Measurements from ENCODE around the gene DLX3.
A peak's percentile ranks its signal among the peaks of the same experiment; 100 is the strongest.

DLX3 gene

DNA sequence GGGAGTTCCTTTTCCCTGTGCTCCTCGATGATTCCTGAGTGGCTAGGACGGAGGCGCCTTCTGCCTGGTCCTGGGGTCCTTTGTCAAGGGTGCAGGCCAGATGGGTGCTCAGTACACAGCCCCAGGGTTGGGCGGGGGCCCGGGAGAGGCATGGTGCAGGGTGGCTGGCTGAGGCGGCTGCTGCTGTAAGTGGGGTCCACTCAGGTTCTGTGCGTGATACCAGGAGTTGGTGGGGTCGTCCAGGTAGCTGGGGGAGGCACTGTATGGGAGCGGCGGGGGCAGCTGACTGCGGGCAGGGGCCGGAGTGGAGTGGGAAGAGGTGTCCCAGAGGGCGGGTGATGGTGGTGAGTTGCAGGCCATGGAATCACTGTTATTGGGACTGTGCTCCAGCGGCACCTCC, 3.6 kb downstream of the DLX3 start:
- no peak for DNase-seq

DNA sequence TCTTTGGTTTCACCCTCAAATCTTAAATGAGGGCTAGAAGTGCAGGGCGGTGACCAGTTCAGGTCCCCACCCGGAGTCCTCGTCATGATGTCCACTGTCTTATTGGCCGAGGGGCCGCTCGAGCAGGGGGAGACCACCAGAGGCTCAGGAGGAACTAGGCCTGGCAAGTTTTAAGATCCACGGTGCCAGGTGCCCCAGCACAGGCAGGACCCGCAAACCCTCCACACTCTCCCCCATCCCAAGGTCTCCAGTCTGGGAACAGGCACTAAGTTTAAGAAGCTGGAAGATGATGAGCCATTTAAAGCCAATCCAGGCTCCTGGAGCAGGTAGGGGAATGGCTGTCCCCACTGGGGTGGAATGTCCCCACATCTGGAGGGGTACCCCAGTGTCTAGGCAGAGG, 4.1 kb downstream of the DLX3 start:
- no peak for DNase-seq

DNA sequence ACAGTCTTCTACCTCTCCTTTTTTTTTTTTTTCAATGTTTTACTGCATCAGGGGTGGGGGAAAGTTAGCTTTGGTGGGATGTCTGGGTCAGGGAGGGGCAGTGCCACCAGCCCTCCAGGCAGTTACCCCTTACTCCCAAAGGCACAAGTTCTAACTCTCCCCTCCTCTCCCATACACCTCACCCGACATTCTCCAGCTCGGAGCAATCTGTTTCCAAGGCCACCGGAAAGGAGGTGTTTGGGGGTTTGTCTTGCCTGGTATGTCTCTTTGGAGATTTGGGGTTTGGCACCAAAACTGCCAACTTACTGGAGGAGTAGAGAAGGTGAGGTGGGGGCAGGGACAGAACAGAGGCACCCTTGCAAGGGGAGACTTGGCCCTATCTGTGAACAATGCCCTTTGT, 4.7 kb downstream of the DLX3 start:
- no peak for DNase-seq

DNA sequence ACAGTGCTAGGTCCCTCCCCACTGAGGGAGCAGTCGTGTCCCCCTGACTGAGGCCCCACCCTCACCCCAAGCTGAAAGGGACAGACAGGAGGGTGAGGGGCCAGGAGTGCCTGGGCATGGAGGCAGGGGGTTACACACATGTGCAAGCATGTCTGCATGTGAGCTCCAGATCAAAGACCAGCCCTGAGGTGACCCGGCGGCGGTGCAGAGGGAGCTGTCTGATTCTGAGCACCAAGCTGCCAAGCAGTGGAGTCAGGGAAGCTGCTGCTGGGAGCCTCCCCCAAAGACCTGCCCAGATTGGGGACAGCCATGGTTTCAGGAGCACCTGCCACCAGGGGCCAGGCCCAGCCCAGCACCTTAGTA, 5.5 kb downstream of the DLX3 start:
- DNase-seq: no peak

DNA sequence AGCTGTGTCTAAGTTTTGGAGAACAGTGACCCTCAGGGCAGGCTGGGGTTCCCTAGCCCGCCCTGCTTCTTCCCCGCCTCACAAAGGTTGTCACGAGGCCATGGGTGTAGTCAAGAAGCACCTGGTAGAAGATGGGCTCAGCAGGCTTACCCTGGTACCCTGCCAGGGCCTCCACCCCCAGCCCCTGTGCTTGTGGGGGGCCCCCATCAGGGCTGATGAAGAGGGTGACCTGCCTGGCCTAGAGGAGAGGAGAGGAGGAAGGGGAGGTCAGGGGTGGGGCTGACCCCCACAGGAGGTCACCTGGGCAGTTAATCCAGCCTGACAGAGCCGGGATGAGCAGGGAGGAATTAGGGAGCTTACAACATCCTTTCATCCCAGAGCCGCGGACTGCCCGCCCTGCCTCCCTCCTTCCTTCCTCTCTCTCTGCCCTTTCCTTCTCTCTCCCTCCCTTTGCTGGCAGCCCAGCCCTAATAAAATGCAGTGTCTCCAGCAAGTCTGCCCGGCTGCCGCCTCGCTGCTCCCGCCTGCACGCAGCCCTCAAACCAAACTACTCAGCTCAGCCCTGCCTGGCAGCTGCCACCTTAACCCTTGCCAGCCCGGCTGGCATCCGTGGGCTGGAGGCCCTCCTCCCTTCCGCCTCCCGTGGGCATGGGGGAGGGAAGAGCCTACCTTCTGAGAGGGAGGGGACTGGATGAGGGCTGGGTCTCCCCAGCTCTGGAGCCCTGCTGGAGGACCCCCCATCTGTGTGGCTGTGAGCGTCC, 7.2 kb downstream of the DLX3 start:
- peak; percentile 33 for DNase-seq

DNA sequence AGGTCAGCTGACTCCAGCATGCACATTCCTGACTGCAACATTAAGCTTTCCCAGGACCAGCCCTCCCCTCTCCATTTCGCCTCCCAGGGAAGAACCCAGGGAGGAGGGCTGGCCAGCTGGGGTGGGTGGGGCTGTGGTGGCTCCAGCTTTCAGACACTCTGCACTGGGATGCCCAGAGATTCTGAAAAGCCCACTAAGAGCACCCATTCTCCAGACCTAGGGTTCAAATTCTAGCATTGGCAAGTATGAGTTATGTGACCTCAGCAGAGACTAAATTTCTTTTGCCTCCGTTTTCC, 7.8 kb downstream of the DLX3 start:
- DNase-seq: no peak

DNA sequence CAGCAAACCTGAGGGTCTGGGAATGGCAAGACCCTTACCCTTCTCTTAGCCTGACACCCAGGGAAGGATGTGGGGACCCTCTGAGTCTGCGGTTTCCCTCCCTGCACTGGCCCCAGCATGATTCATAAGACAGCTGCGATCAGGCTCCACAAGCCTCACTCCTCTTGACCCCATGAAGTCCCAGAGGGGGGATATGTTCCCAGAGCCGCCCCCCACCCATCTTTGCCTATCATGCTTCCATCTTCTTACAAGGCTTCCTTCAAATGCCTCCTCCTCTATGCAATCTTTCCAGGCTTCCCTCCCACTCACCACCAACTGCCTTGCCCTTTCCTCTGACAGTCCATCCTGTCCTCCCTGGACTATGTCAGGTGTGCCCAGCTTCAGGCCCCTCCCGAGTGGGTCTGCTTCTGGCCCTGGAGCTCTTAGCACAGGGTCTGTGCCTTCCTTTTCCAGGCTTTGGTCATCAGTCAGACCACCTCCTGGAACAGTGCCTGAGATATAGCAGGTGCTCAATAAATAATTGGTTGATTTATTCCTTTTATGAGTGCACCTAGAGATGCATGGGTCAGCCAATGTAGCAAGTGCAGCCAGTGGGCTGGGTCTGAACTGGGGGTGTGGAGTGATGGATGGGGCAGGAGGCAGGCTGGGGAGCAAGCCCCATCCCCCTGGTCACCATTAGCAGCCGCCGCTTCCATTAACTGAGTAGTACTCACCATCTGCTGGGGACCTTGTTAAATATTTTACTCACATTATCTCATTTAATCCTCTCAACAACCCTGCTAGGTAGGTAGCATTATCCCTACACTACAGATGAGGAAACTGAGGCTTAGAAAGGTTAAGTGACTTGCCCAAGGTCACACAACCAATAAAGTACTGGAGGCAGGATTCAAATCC, 8.4 kb downstream of the DLX3 start:
- DNase-seq: no peak

DNA sequence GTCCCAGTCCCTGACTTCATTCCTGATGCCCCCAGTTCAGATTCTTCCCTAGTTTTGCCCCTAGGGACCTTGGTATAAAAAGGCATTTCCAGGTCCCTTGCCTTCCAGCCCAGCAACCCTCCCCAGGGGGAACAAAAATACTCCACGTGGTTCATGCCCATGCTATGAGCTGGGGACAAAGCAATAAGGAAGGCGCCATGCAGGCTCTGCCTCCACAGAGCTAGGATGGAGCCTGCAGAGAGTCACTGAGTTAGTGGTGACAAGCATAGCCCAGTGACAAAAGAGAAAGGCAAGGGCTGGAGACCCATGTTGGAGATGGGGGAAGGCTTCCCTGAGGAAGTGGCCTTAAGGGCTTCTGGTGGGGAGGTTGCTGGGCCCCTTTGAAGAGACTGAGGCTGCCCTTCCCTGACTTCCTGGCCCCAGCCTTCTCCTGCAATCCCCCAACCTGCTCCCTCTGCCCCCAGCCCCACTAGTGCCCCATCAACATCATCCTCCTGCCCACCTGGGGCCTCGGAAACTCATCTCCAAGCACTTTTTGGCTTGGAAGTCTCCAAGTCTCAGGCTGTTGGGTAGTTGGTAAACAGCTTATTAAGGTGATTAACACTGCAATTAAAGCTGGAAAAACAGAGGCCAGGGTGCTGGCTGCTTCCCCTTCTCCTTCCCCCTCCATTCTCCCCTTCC, 9.6 kb downstream of the DLX3 start:
- DNase-seq: peak; percentile 1

DNA sequence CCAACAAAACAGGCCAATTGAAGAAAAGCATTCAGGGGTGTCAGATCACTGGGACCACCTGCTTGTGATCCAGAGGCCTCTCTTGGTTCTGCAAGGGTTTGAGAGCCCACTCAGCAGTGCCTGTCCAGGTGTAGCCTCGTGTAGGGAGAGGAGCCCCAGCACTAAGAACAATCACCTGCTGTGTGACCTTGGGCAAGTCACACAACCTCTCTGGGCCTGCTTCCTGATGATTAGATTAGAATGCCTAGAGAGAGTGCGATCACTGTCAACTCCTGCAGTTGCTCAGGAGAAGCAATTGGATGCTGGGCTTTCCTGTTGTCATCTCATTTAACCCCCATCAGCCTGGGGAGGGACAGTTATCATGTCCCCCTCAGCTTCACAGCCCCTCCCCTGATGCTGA, 10.2 kb downstream of the DLX3 start:
- no peak for DNase-seq

DNA sequence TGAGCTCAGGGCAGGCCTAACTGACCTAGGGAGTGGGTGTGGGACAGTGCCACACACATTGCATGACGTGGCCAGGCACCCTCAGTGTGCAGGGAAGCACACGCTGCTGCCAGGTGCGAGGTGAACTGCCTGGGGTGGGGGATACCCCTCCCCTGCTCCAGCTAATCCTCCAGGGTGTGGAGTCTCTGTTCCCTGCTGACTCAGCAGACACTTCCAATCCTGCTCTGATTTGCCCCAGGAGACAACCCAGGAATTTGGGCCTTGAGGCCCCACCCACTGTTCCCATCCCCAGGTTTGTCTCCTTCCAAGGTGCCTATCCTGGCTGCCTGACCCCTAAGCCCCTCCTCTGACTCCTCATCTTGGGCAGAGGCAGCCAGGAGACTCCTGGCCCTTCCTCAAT, 10.7 kb downstream of the DLX3 start:
- no peak for DNase-seq

DNA sequence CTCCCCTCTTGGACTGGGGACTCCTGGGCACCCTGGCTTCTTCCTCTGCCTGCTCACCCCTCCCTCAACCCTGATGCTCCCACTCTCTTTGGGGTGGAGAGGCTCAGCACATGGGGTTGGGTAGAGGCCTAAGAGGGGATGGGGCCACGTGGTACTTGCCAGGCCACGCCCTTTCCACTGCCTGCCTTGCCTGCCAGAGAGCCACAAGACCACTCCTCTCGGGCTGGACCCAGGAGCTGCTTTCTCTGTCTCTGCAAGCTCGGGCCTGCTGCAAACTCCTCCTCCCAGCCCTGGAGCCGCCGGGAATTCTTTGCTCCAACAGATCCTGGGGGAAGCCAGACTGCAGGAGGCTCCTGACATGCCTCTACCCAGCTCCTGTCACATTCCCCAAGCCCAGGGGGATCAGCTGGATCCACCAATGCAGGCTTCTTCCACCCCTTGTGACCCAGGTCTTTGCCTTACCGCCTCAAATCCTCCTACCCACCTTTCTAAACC, 14.3 kb downstream of the DLX3 start:
- DNase-seq: no peak

DNA sequence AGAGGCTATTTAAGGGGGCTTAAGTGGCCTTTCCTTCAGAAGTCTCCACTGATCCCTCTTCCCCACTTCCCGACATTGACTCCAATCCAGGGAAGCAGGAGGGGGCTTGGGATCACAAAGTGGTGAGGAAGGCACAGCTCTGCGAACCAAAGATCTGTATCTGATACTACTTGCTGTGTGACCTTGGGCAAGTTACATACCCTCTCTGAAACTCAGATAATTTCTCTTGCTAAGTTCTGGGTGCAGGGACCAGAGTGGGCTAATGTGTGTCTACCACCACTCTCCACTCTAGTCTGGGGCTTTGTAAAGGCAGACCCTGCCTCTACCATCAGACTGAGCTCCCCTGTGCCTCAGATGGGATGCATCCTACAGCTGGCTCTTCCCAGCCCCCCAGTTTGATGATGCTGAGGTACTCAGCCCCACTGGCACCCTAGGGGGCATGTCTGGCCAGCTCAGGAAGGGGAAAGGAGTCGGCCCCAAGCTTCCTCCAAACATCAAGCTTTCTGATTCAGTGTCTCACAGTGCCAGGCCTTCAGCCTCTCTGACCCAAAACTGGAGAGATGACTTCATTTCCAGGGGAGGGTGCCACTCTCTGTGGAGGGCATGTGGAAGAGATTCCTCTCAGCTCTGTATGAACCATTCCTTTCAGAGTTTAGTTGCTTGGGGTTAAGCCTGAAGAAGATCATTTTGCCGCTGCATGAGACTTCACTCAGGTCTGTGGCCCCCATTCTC, 15.1 kb downstream of the DLX3 start:
- no peak for DNase-seq

DNA sequence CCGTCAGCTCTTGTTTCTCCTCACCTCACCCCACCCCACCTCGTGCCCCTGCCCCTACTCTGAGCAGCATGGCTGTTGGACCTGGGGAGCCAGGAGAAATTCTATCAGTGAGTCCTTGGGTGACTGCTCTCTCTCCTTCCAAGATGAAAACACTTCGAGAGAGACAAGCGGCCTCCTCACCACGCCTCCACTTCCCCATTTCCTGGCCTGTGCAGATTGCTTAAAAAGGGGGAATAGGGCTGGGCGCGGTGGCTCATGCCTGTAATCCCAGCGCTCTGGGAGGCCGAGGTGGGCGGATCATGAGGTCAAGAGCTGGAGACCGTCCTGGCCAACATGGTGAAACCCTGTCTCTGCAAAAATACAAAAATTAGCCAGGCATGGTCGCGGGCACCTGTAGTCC, 16.5 kb downstream of the DLX3 start:
- no peak for DNase-seq

DNA sequence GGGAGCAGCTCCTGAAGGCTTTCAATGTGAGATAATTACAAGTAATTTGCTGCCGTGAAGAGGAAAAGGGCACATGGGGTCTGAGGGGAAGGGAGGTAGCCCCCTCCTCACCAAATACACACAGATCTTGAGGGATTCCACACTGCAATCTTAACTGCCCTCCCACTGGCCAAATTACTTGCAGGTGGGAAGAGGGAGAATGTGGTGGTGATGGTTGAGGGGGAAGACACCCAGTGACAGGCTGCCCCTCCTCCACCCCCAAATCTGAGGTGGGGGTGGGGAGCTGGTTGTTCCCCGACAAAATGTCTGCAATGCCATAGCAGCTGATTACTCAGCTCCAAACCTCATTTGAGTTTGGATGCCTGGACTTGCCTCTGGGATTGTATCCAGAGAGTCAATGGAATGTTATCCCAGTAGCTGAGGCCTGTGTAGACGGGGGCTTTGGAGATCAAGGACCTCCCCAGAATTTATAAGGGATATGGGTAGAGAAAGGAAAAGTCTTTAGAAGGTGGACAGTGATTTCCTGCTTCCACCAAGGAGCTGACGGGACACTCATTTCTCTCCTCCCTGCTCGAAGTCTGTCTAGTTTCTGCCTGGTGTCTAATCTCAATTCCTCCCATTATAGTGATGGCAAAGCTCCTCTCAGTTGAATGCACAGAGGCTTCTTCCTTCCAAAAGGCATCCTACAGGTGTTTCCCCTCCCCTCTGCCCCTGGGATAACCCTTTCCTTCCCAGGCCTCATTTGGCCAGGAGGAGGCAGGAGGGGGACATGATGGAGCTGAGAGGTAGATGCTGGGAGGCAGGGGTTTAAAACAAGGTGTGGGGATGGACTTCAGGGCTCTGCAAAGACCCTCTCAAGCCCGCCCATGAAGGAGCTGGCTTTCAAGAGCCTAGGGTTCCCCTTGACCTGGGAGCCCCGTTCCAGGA, 17.3 kb downstream of the DLX3 start:
- no peak for DNase-seq

DNA sequence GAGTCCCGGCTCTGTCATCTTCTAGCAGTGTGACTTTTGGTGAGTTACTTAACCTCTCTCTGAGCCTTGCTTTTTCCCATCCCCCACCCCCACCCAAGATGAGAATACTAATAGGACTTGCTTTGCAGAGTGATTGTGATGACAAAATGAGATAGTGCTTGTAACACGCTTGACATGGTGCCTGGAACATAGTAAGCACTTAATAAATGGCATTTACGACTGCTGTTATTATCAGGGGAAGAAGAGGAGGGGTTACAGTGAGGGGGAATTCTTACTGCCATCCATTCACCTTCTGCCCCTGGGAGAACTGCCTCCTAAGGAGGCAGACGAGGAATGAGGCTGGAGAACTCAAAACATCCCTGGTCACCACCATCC, 18.2 kb downstream of the DLX3 start:
- no peak for DNase-seq

DNA sequence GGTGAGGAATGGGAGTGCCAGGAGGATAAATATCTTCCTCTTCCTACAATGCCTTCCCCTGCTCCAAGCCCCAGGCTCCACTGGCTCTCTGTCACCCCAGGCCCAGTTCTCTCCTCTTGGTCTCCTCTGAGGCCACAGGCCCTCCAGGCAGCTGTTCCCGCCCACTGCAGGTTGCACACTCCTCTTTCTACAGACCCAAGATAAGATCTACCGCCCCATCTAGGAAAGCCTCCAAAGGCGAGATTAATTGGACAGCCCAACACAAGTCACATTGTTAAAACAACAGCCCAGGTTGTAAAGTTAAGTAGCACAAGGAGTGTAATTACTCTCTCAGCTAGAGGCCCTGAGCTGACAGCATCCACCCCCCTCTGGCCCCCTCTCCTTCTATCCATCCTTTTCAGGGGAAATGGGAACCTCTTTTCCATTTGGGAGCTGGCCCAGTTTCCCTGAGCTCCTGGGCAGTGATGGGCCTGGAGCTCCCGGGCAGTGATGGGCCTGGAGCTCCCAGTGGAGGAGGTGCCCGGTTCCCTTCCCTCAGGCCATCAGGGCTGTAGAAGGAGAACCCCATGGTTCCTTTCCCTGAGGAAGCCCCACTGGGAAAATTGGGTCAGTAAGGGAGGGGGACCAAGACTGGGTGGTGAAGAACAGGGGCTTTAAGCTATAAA, 18.7 kb downstream of the DLX3 start:
- no peak for DNase-seq

DNA sequence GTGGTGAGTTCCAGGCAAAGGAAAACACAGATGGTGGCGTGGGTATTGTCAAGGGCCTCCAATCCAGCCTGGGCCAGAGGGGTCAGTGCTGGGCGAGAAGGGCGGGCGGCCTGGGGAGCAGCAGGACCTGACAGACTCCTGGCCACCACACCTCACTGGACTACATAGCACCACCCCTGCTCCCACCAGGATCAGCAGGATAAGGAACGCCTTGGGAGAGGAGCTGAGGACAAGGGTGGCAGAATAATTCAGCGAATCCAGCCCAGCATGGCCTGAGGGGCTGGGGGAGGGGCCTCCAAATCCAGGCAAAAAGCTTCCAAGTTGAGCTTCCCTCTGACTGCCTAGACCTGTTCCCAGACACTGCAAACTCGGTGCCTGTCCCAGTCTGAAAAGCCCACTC, 19.5 kb downstream of the DLX3 start:
- DNase-seq: no peak

DNA sequence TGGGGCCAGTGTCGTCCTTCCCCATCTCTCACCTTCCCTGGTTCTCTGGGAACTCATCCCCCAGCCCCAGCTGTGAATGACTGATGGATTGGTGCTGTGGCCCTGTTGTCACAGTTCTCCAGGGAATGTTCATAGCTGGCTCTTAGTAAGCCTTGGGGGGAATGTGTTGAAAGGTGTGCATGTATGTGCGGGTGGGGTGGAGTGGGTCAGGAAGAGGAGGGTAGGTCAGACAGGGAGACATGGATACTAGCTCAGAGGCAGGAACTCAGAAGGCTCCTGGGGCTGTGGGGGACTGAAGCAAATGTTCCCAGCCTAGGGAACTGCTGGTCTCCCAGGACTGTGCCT, 21.8 kb downstream of the DLX3 start:
- no peak for DNase-seq

DNA sequence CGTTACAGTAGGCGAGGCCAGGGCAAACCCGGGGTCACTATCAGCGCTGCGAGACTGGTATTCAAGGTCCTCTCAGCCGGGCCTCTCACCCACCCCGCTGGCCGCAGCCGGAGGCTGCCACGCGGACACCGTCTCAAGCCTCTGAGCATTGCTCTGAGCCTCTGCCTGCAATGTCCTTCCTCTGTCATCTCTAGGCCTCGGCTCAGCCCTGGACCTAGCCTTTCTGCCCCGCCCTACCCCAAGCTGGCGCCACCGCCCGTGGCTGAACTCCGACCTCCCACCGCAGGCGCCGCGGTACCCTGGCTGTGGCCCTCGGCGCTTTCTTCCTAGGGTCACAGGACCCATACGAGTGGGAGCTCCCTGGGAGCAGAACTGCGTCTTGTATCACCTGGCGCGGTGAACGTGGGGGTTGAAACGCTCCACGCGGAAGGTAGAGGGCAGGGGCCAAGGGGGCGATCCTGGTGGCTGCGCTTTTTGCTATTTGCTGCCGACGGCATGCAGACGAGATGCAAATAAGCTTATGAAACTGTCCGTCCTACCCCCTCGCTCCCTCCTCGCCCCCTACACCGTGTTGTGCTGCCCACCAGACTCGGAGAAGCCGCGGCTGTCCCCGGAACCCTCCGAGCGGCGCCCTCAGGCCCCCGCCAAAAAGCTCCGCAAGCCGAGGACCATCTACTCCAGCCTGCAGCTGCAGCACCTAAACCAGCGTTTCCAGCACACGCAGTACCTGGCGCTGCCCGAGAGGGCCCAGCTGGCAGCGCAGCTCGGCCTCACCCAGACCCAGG, 22.3 kb downstream of the DLX3 start:
- DNase-seq: no peak

DNA sequence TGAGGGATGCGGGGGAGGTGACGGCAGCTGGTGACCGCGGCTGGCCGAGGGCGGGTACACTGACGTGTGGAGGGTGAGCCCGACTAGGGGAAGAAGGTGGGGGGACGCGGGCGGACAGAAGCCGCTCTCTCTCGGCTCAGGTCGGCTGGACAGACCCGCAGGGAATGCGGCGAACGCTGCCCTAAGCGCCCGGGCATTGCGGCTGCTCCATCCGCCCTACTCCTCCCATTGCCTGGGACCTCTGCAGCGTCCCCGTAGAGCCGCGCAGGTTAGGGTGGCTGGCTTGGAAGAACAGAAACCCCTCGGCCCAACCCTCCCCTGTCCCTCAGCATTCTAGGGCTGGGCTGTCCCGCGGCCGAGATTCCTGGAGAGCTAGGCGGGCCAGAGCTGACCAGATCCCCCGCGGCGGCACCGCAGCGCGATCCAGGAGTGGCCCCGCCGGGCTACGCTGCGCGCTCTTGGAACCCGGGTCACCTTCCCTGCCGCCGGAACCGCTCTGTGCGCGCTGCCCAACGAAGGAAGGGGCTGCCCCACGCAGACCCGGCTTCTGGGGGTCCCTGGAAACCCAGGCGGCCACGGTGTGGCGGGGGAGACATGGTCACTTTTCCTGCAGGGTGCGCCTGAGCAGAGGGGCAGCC, 23.1 kb downstream of the DLX3 start:
- peak; percentile 72 for DNase-seq

Measured in retina (tissue), 1 donor.